UCSD-AML1 (cell line): ENCODE results near the gene POLD1.

Source experiments
- DNase-seq: peaks from one replicate; lab custom pipeline; 2025; ENCODE audit not compliant: unreplicated experiment; lab: John Stamatoyannopoulos, UW

Gene POLD1

GRCh38 chr19:50417111-50418081 is 33.2 kb downstream of the POLD1 start:
- no peak for DNase-seq

GRCh38 chr19:50418176-50419021 is 34.3 kb downstream of the POLD1 start, which contains the start of gene SPIB:
SPIB (plus strand) TSS chr19:50418938; CDS start chr19:50418963, 25 bp downstream.
- no peak for DNase-seq

GRCh38 chr19:50419022-50419579 is 35.0 kb downstream of the POLD1 start:
- DNase-seq: no peak

DNA sequence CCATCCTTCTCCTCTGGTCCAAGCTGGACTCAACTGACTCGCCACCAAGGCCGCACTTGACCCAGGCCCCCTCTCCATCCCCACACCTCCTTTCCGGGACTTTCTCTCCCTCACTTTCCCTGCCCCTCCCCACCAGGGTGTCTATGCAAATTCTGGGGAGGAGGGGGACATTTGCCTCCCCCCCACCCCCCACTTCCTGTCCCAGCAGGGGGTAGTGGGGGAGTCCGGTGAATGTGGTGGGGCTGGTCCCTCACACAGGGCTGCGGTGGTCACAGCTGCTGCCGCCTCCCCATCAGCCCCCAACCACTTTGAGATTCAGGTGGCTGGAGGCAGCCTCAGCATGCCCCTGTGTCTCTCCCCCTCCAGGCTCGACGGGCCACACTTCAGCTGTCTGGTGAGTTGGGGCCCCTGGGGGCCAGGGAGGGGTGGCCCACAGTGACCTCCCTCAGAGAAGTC is 35.5 kb downstream of the POLD1 start:
- no peak for DNase-seq

- no peak for DNase-seq
Measured at GRCh38 chr19:50420127-50420526, 36.0 kb downstream of the POLD1 start.

- DNase-seq: no peak
Measured at GRCh38 chr19:50420808-50421207, 36.7 kb downstream of the POLD1 start.

- no peak for DNase-seq
Measured at GRCh38 chr19:50422397-50423278, 38.5 kb downstream of the POLD1 start.

- DNase-seq: no peak
Measured at GRCh38 chr19:50423279-50424113, 39.3 kb downstream of the POLD1 start.

DNA sequence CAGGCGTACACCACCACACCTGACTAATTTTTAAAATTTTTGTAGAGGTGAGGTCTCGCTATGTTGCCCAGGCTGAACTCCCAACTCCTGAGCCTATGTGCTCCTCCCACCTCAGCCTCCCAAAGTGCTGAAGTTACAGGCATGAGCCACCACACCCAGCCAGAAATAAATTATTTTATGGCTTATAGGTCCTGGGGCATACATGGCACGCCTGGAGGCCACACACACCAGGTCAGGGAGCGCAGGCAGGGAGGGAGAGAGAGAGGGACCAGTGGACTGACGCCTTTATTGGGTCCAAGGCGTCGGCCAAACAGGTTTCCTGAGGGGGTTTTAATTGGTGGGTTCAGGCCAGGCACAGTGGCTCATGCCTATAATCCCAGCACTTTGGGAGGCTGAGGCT is 41.4 kb downstream of the POLD1 start:
- DNase-seq: no peak

GRCh38 chr19:50427318-50427925 is 43.3 kb downstream of the POLD1 start:
- DNase-seq: no peak

DNA sequence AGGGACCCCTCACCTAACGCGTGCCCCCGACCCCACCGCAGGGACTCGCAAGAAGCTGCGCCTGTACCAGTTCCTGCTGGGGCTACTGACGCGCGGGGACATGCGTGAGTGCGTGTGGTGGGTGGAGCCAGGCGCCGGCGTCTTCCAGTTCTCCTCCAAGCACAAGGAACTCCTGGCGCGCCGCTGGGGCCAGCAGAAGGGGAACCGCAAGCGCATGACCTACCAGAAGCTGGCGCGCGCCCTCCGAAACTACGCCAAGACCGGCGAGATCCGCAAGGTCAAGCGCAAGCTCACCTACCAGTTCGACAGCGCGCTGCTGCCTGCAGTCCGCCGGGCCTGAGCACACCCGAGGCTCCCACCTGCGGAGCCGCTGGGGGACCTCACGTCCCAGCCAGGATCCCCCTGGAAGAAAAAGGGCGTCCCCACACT is 43.9 kb downstream of the POLD1 start:
- no peak for DNase-seq

DNA sequence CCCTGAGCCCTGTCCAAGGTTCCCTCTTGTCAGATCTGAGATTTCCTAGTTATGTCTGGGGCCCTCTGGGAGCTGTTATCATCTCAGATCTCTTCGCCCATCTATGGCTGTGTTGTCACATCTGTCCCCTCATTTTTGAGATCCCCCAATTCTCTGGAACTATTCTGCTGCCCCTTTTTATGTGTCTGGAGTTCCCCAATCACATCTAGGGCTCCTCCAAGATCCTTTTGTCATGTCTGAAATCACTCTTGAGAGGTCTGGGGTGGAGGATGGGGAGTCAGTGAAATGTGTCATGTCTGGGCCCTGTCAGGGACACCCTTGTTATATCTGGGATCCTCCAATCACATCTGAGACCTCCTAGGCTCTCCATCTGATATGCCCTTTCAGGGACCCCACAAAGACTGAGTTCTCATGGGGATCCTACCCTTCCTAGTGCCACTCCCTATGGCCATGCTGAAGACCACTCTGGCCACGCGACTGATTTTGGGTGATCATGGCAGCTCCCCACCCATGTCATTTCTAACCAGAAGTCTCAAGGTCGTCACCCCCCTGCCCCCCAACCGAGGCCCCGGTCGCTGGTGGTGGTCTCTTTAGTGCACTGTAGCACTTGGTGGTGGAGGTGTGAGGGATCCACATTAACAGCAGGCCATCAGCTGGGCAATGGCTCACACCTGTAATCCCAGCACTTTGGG is 44.8 kb downstream of the POLD1 start:
- no peak for DNase-seq

DNA sequence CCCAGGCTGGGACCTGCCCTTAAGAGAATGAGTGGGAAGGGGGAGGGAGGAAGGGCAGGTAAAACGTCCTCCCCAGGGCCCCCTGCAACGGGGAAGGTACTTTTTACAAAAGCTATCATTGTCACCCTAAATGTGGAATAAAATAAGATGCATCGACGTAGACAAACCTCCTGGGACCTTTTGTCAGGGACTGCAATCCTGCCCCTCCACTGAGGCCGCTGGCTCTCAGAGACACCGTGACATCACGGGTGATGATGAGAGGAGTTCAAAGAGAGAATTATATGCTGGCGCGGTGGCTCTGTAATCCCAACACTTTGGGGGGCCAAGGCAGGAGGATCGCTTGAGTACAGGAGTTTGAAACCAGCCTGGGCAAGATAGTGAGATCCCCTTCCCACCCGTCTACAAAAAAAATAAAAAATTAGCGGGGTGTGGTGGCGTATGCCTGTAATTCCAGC is 46.8 kb downstream of the POLD1 start:
- DNase-seq: no peak

DNA sequence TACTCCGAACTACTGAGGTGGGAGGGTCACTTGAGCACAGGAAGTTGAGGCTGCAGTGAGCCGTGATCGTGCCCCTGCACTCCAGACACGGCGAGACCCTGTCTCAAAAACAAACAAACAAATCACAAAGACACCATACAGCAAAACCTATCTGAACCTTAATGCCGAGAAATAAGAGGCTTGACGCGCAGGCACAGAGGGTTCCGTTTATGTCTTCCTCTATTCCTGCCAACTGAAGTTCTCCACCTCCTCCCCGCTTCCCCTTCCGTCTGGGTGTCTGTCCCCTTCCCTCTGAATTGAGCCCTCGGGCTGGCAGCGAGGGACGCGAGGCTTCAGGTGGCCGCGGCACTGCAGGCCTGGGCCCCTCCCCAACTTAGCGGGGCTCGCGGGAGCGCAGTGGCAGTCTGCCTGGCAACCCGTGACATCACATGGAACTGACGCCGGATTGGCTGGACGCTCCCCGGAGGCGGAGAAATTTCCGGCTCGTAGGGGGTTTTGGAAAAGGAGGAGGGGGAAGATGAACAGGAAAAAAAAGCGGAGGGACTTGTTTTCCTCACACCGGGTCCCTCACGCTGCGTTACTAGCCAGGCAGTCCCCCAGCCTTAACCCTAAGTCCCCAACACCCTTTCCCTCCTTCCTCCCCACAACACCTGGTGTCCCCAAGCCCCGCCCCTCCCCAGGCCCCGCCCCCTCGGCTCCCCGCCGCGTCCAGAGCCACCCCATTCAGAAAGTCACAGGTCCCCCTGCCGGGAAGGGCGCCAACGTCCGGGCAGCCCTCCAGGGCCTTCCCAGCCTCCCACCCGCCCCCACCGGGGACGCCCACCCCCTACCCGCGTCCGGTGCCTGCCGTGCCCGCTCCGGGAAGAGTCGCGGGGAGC is 47.4 kb downstream of the POLD1 start:
- DNase-seq: peak; percentile 91

- no peak for DNase-seq
Measured at GRCh38 chr19:50432221-50433028, 48.3 kb downstream of the POLD1 start, which contains the start of gene MYBPC2. MYBPC2 (plus strand) TSS chr19:50432892; CDS start chr19:50432954, 62 bp downstream.
